Astrocyte of the cerebellum (primary cell): Measurements from ENCODE around the gene MRO.

Experiments used
- DNase-seq: peaks from one replicate; pipeline ENCODE4 v3.0.0-alpha.2; 2011; ENCODE audit warnings: low read depth
- H3K4me3 ChIP-seq: 2 replicates; pipeline ENCODE4 v1.5.1; 2011; ENCODE audit warnings: mild to moderate bottlenecking, low read depth, low read length, moderate library complexity
- in situ Hi-C: cut with HindIII; loops from 2 replicates; pipeline ENCODE4 v1.10.0; 2017; ENCODE audit warnings: low sequenced_read_pairs
- TF ChIP-seq, protein P1 (sequence below): IDR thresholded peaks from 2 replicates; pipeline ENCODE4 v1.5.1; 2012; ENCODE audit warnings: low read length, low read depth, moderate library complexity, mild to moderate bottlenecking; ENCODE audit errors: missing control alignments

The MRO gene

DNA sequence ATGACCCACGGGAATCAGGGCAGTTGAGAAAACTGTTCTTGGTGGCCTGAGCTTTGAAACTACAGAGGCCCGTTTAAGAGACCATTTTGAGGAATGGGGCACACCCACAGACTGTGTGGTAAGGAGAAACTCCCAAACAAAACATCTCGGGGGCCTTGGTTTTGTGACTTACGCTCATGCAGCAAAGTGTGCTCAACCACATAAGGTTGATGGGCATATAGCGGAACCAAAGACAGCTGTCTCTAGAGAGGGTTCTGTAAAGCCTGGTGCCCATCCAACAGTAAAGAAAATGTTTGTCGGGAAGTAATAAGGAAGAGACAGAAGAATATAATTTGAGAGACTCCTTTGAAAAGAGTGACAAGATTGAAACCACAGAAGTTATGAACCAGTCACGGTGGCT, 5.4 kb downstream of the MRO start:
- DNase-seq = no peak
- in situ Hi-C loops = no loop called here
- no peak overlapping the region for H3K4me3 ChIP-seq
- TF ChIP-seq, protein P1, sequence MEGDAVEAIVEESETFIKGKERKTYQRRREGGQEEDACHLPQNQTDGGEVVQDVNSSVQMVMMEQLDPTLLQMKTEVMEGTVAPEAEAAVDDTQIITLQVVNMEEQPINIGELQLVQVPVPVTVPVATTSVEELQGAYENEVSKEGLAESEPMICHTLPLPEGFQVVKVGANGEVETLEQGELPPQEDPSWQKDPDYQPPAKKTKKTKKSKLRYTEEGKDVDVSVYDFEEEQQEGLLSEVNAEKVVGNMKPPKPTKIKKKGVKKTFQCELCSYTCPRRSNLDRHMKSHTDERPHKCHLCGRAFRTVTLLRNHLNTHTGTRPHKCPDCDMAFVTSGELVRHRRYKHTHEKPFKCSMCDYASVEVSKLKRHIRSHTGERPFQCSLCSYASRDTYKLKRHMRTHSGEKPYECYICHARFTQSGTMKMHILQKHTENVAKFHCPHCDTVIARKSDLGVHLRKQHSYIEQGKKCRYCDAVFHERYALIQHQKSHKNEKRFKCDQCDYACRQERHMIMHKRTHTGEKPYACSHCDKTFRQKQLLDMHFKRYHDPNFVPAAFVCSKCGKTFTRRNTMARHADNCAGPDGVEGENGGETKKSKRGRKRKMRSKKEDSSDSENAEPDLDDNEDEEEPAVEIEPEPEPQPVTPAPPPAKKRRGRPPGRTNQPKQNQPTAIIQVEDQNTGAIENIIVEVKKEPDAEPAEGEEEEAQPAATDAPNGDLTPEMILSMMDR = no peak

DNA sequence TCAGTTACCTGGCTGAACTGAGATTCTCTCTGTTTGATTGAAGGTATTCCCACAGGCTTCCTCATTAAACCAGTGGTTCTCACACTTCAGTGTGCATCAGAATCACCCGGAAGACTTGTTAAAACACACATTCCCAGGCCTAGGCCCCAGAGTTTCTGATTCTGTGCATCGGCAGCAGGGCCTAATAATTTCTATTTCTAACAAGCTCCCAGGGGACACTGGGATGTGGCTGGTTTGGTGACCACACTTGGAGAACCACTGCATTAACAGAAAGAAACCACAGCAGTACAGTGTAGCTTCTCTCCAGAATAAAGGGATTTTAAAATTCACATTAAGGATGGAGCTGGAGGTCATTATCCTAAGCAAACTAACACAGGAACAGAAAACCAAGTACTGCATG, 6.5 kb downstream of the MRO start:
- no peak for DNase-seq
- in situ Hi-C loops = no loop called here
- H3K4me3 ChIP-seq = no peak overlapping the region
- TF ChIP-seq, protein P1 = no peak

DNA sequence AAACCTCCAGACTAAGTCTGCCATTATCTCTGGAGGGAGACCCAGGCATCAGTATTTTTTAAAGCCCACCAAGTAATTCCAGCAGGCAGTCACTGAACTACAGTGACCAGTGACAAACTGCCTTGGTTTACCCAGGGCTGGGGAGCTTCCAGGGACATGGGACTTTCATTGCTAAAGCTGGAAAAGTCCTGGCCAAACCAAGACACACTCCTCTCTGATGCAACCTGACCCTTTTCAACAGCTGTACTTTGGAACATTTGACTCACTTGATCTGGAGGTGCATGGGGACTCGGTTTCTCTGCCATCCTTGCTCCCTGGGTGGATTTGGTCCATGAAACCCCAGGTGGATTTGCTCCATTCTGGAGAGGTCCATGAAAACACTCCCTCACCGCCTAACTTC, 7.0 kb downstream of the MRO start:
- H3K4me3 ChIP-seq = no peak overlapping the region
- in situ Hi-C loops = no loop called here
- no peak for DNase-seq
- TF ChIP-seq, protein P1 = no peak

DNA sequence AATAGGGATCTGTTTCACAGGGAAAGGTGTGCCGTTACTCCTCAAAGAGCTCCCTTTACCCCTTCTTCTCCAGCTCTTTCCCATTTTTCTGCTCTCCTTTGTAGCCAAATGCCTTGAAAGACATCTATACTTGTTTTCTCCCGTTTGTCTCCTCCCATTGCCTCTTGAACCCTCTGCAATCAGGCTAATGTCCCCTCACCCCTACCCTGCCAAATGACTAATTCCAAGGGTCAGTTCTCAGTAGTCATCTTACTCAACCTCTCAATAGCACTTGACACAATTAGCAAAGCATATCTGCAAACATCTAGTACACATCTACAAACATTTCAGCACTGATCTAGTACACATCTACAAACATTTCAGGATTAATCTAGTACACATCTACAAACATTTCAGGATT, 12.6 kb downstream of the MRO start:
- in situ Hi-C loops = no loop called here
- H3K4me3 ChIP-seq = no peak overlapping the region
- no peak for DNase-seq
- TF ChIP-seq, protein P1 = no peak

DNA sequence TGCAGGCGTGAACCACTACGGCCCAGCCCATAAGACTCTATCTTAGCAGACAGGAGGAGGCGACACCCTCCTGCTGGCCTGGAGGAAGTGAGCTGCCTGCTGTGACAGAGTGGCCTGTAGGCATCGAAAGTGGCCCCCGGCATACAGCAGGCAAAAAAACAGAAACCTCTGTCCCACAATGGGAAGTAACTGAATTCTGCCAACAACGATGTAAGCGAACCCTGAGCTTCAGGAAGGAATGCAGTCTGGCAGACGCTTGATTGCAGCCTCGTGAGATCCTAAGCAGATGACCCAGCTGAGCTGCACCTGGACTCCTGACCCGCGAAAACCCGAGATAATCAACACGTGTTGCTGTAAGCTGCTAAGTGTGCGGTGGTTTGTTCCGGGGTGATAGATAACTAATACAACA, 13.6 kb downstream of the MRO start:
- DNase-seq = no peak
- TF ChIP-seq, protein P1 = no peak
- no peak overlapping the region for H3K4me3 ChIP-seq
- in situ Hi-C loops = no loop called here

DNA sequence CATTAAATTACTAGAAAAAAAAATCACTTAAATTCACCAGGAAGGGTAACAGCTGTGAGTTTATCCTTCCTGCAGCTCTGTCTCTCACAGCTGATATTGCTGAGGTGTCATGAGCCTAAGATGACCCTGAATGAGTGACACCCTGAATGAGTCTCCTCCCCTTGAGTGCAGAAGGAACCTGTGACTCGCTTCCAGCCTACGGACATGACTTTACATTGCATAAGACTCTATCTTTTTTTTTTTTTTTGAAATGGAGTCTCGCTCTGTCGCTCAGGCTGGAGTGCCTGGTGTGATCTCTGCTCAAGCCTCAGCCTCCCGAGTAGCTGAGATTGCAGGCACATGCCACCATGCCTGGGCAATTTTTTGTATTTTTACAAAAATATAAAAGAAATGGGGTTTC, 14.1 kb downstream of the MRO start:
- TF ChIP-seq, protein P1 = no peak
- in situ Hi-C loops = no loop called here
- H3K4me3 ChIP-seq = no peak overlapping the region
- DNase-seq = no peak

DNA sequence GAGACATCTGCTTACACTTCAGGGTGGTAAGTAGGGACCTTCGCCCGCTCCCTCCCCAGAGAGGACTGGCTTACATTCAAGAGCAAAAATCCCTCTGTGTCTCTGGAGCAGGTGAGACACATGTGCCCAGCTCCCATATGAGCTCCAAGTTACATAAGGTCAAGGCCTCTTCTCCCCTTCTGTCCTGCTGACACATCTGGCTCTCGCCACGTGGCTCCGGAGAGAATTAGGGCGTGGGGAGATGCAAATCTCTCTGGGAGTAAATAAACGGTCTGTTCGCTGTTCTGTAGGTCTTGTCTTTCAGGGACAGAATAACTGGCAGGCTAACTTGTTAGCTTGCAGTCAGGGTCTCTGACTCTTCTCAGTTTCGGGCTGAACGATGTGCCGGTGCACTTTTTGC, 16.2 kb downstream of the MRO start:
- DNase-seq = no peak
- in situ Hi-C loops = no loop called here
- H3K4me3 ChIP-seq = no peak overlapping the region
- TF ChIP-seq, protein P1 = no peak
